Measurements from ENCODE around the gene PDE1C. TPM values are rescaled to one million over a fixed set of nuclear protein-coding genes. Genes with fewer than 3 reads are reported as not detected.
"Not testable (repeated sequence)": the region's sequence is repeated elsewhere in the genome, so short reads cannot be mapped to it uniquely, and the experiment has no call there.

Gene PDE1C
- total RNA-seq, 2 experiments from 2014 or later = not detected

DNA sequence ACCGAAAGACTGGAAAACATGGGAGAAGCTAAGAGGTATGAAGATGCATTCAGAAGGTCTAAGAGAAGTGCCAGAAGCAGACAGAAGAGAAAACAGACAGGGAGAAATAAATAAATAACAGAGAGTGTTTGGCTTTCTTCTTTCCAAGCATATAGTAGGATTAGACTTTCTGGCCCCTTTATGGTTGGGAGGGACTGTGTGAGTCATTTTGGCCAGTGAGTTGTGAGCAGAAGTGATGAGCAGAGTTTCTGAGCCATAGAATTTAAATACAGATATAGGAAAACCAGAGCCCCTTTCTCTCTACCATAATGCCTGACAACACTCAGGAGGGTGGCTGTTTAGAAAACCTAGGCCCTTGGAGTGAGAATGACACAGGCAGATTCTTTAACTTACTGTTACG is 212.2 kb downstream of the PDE1C start:
- H3K27me3 Mint-ChIP-seq (ENCODE audit: low read depth) = no peaks in the 10 kb centered on the region
- ChIA-PET POLR2A (no interaction called here), CTCF (no interaction called here)
- no peaks in the 10 kb centered on the region for H3K4me1 Mint-ChIP-seq (ENCODE audit: low read depth)
- DNase-seq = no peak
- H3K27ac Mint-ChIP-seq = no peak overlapping the region
- ATAC-seq = no peak
- no peak overlapping the region for H3K4me3 Mint-ChIP-seq
- H3K9me3 Mint-ChIP-seq (ENCODE audit: insufficient read depth) = no peaks in the 10 kb centered on the region
- no peaks in the 10 kb centered on the region for H3K36me3 Mint-ChIP-seq (ENCODE audit: low read depth)

- DNase-seq (no peak), ATAC-seq (no peak)
- H3K27ac Mint-ChIP-seq = no peak overlapping the region
- POLR2A ChIA-PET = no interaction called here
- H3K4me3 Mint-ChIP-seq = no peak overlapping the region
- H3K4me1 Mint-ChIP-seq (ENCODE audit: low read depth) = no peaks in the 10 kb centered on the region
- no peaks in the 10 kb centered on the region for H3K27me3 Mint-ChIP-seq (ENCODE audit: low read depth)
- no peaks in the 10 kb centered on the region for H3K9me3 Mint-ChIP-seq (ENCODE audit: insufficient read depth)
- H3K36me3 Mint-ChIP-seq (ENCODE audit: low read depth) = no peaks in the 10 kb centered on the region
- CTCF ChIA-PET = no interaction called here
Measured at GRCh38 chr7:31857172-31857571, 213.0 kb downstream of the PDE1C start.

- DNase-seq (no peak), ATAC-seq (no peak)
- no peak overlapping the region for H3K4me3 Mint-ChIP-seq
- H3K27me3 Mint-ChIP-seq (ENCODE audit: low read depth) = no peaks in the 10 kb centered on the region
- H3K36me3 Mint-ChIP-seq (ENCODE audit: low read depth) = no peaks in the 10 kb centered on the region
- H3K27ac Mint-ChIP-seq = no peak overlapping the region
- H3K4me1 Mint-ChIP-seq (ENCODE audit: low read depth) = no peaks in the 10 kb centered on the region
- H3K9me3 Mint-ChIP-seq (ENCODE audit: insufficient read depth) = no peaks in the 10 kb centered on the region
- POLR2A ChIA-PET = no interaction called here
- CTCF ChIA-PET = interaction anchor here (1.0 kb wide), 1 partner anchor 20 kb away, joined by 3 read pairs; no protein-coding TSS in a partner anchor
Measured at GRCh38 chr7:31856337-31856736, 213.9 kb downstream of the PDE1C start.

DNA sequence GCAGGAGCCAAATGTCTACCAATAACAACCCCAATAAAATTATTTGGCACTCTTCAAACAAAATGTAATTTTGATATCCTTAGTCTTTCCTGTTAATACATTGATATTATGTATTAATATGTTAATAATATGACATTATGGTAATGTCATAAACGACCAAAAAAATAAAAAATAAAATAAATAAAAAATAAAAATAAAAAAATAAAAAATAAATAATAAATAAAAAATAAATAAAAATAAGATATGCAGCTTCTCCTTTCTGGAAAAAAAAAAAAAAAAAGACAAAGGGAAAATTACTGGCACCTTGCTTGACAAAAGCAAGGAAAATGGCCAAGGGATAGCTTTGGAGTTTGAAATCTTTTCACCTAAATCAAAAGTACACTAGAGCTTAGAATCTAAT is 214.7 kb downstream of the PDE1C start:
- no peak for DNase-seq
- Mint-ChIP-seq H3K4me1 (ENCODE audit: low read depth) (no peaks in the 10 kb centered on the region), H3K36me3 (ENCODE audit: low read depth) (no peaks in the 10 kb centered on the region), H3K9me3 (ENCODE audit: insufficient read depth) (no peaks in the 10 kb centered on the region), H3K27ac (no peak overlapping the region), H3K4me3 (no peak overlapping the region), H3K27me3 (ENCODE audit: low read depth) (no peaks in the 10 kb centered on the region)
- ChIA-PET CTCF (interaction anchor here (1.0 kb wide), 1 partner anchor 20 kb away, joined by 3 read pairs; no protein-coding TSS in a partner anchor), POLR2A (no interaction called here)
- ATAC-seq = no peak

GRCh38 chr7:31853380-31853779 is 216.8 kb downstream of the PDE1C start:
- Mint-ChIP-seq H3K27ac (no peak overlapping the region), H3K4me3 (no peak overlapping the region), H3K27me3 (ENCODE audit: low read depth) (no peaks in the 10 kb centered on the region), H3K36me3 (ENCODE audit: low read depth) (no peaks in the 10 kb centered on the region), H3K9me3 (ENCODE audit: insufficient read depth) (no peaks in the 10 kb centered on the region), H3K4me1 (ENCODE audit: low read depth) (no peaks in the 10 kb centered on the region)
- CTCF ChIA-PET = no interaction called here
- POLR2A ChIA-PET = no interaction called here
- DNase-seq (no peak), ATAC-seq (no peak)

- Mint-ChIP-seq H3K27ac (no peak overlapping the region), H3K9me3 (ENCODE audit: insufficient read depth) (no peaks in the 10 kb centered on the region), H3K4me3 (no peak overlapping the region), H3K4me1 (ENCODE audit: low read depth) (no peaks in the 10 kb centered on the region), H3K36me3 (ENCODE audit: low read depth) (no peaks in the 10 kb centered on the region), H3K27me3 (ENCODE audit: low read depth) (no peaks in the 10 kb centered on the region)
- POLR2A ChIA-PET = no interaction called here
- ATAC-seq (no peak), DNase-seq (no peak)
- CTCF ChIA-PET = no interaction called here
Measured at GRCh38 chr7:31852462-31852861, 217.7 kb downstream of the PDE1C start.

DNA sequence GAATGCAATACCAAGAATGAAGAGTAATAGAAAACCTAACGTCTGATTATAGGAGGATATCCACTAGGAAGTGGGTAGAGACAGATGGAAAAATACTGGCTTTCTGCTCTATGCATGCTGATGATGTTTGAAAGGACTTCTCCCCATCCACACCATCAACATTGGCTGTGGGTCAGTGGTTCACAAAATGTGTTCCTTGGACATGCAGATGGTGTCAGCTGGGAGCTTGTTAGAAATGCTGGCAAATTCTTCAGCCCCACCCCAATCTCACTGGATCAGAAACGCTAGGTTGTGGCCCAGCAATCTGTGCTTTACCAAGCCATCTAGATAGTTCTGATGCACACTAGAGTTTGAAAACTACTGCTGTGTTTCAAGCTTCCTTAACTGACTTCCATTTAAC is 219.1 kb downstream of the PDE1C start:
- H3K36me3 Mint-ChIP-seq (ENCODE audit: low read depth) = no peaks in the 10 kb centered on the region
- ChIA-PET POLR2A (no interaction called here), CTCF (no interaction called here)
- no peak overlapping the region for H3K4me3 Mint-ChIP-seq
- H3K27ac Mint-ChIP-seq = no peak overlapping the region
- H3K4me1 Mint-ChIP-seq (ENCODE audit: low read depth) = no peaks in the 10 kb centered on the region
- DNase-seq (no peak), ATAC-seq (no peak)
- H3K9me3 Mint-ChIP-seq (ENCODE audit: insufficient read depth) = no peaks in the 10 kb centered on the region
- H3K27me3 Mint-ChIP-seq (ENCODE audit: low read depth) = no peaks in the 10 kb centered on the region

GRCh38 chr7:31850601-31851000 is 219.6 kb downstream of the PDE1C start:
- Mint-ChIP-seq H3K4me3 (no peak overlapping the region), H3K36me3 (ENCODE audit: low read depth) (no peaks in the 10 kb centered on the region), H3K27me3 (ENCODE audit: low read depth) (no peaks in the 10 kb centered on the region), H3K27ac (no peak overlapping the region), H3K4me1 (ENCODE audit: low read depth) (no peaks in the 10 kb centered on the region), H3K9me3 (ENCODE audit: insufficient read depth) (no peaks in the 10 kb centered on the region)
- ChIA-PET POLR2A (no interaction called here), CTCF (no interaction called here)
- ATAC-seq (no peak), DNase-seq (no peak)

DNA sequence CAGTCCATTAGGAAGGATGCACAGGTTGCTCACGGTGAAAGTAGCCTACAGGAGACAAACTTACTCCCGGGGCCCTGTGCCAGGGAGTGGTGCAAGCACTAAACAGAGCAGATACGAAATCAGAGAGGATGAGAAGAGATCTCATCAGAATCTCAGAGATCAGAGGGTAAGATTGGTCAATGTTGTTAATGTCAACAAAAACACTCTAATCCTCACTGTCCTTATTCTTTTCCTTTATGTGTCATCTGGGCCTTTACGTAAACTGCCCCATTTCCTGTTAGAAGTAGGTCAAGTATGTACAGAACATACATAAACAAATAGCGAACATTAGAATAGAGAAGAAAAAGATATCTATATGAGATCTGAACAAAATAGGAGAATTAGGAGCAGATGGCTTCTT is 220.1 kb downstream of the PDE1C start:
- ChIA-PET POLR2A (no interaction called here), CTCF (no interaction called here)

GRCh38 chr7:31835471-31835870 is 234.7 kb downstream of the PDE1C start:
- DNase-seq (no peak), ATAC-seq (no peak)
- POLR2A ChIA-PET = no interaction called here
- CTCF ChIA-PET = no interaction called here
- no peak overlapping the region for H3K27ac Mint-ChIP-seq
- no peaks in the 10 kb centered on the region for H3K27me3 Mint-ChIP-seq (ENCODE audit: low read depth)
- H3K4me1 Mint-ChIP-seq (ENCODE audit: low read depth) = no peaks in the 10 kb centered on the region
- H3K36me3 Mint-ChIP-seq (ENCODE audit: low read depth) = no peaks in the 10 kb centered on the region
- H3K4me3 Mint-ChIP-seq = no peak overlapping the region
- H3K9me3 Mint-ChIP-seq (ENCODE audit: insufficient read depth) = no peaks in the 10 kb centered on the region

More for the DNA sequence above, 220.1 kb downstream of the PDE1C start:
- no peaks in the 10 kb centered on the region for H3K9me3 Mint-ChIP-seq (ENCODE audit: insufficient read depth)
- no peak overlapping the region for H3K4me3 Mint-ChIP-seq
- DNase-seq = no peak
- no peaks in the 10 kb centered on the region for H3K36me3 Mint-ChIP-seq (ENCODE audit: low read depth)
- H3K4me1 Mint-ChIP-seq (ENCODE audit: low read depth) = no peaks in the 10 kb centered on the region
- ATAC-seq = no peak
- no peaks in the 10 kb centered on the region for H3K27me3 Mint-ChIP-seq (ENCODE audit: low read depth)
- no peak overlapping the region for H3K27ac Mint-ChIP-seq

- H3K36me3 Mint-ChIP-seq (ENCODE audit: low read depth); H3K4me3 Mint-ChIP-seq; CTCF ChIA-PET; ATAC-seq; H3K27ac Mint-ChIP-seq; H3K9me3 Mint-ChIP-seq (ENCODE audit: insufficient read depth); POLR2A ChIA-PET; H3K4me1 Mint-ChIP-seq (ENCODE audit: low read depth); DNase-seq; H3K27me3 Mint-ChIP-seq (ENCODE audit: low read depth): not testable (repeated sequence)
Measured at GRCh38 chr7:31833625-31834024, 236.6 kb downstream of the PDE1C start.

DNA sequence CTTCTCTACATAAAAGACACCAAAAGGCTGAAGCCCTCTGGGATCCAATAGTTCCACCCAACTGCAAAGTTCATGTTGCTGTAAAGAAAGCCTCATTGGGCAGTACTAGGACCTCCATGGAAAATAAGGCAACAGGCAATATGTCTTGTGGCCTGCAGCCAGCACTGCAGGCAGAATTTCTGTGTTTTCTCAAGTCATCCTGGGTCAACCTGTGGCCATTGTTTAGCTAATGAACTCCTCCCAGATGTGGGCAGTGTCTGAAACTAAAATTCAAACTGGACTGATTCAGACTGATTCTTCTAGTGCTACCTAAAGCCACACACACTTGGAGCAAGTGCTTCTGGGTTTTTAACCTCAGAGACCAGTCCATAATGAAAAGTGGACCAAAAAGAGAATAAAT is 241.7 kb downstream of the PDE1C start:
- no peak overlapping the region for H3K4me3 Mint-ChIP-seq
- DNase-seq (no peak), ATAC-seq (no peak)
- ChIA-PET POLR2A (no interaction called here), CTCF (no interaction called here)
- H3K36me3 Mint-ChIP-seq (ENCODE audit: low read depth) = no peaks in the 10 kb centered on the region
- H3K27me3 Mint-ChIP-seq (ENCODE audit: low read depth) = no peaks in the 10 kb centered on the region
- H3K9me3 Mint-ChIP-seq (ENCODE audit: insufficient read depth) = peaks cover 3% of the 10 kb centered on the region
- no peak overlapping the region for H3K27ac Mint-ChIP-seq
- H3K4me1 Mint-ChIP-seq (ENCODE audit: low read depth) = no peaks in the 10 kb centered on the region

DNA sequence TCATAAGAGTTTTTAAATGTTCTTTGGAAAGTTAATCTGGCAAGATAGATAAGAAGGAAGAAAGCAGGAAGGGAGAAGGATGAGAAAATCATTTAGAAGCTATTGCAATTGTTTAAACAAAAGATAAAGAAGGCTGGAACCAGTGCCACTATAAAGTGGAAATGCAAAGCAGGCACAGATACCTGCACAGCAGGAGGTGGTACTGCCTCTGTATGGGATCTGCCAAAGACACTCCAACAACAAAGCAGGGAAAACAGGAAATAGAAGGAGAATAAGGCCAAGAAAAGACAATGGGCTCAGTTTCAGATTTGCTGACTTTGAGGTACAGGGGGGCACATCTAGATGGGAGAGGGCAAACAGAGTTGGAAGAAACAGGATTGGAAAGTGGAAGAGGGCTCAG is 244.6 kb downstream of the PDE1C start:
- Mint-ChIP-seq H3K4me1 (ENCODE audit: low read depth) (no peaks in the 10 kb centered on the region), H3K9me3 (ENCODE audit: insufficient read depth) (peaks cover 3% of the 10 kb centered on the region), H3K4me3 (no peak overlapping the region), H3K27me3 (ENCODE audit: low read depth) (no peaks in the 10 kb centered on the region), H3K27ac (no peak overlapping the region), H3K36me3 (ENCODE audit: low read depth) (no peaks in the 10 kb centered on the region)
- ChIA-PET POLR2A (no interaction called here), CTCF (no interaction called here)
- ATAC-seq = no peak
- no peak for DNase-seq

All from activated CD8-positive, alpha-beta T cell treated with anti-CD3 and anti-CD28 coated beads, Interleukin-2, amount 10 ng/mL, durations not matched to agents 7 days and 5 days (primary cell).